Measurements from ENCODE around the gene NENF. TPM values are rescaled to one million over a fixed set of nuclear protein-coding genes. Genes with fewer than 3 reads are reported as not detected.

The NENF gene
- total and polyA plus RNA-seq, 10 of the 15 experiments (the other 5 are each of a cell fraction or from before 2014, with no cell fraction given) = 5.1 to 83.4 (median 42.7) TPM

DNA sequence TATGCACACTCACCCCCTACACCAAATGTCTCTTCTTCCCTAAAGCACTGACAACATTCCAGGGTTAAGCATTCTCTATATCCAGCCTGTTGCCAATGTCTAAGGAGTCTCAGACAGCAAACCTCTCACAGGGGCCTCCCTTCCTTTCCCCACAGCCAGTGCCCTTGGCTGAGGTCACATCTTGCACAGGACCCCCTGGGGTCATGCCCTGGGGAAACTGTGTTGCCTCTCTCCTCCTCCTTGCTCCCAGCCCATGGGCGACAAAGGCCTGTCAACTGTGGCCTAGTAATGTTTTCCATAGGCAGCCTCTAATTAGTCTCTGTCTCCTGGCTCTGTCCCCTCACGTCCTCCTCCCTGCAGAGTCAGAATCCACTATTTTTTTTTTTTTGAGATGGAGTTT, 54.6 kb downstream of the NENF start:
- no peak overlapping the region for H3K27ac ChIP-seq (ENCODE audit: control insufficient read depth, insufficient read depth)
- BruUV-seq (replicated peaks) = no TSS peak
- no peaks in the 10 kb centered on the region for H3K36me3 ChIP-seq (ENCODE audit: control insufficient read depth in 2 of 2, insufficient read depth in 2 of 2, low read length in 1 of 2)
- H3K4me3 ChIP-seq = no peak overlapping the region
- no peak for DNase-seq (ENCODE audit: low read depth, low spot score)
- in situ Hi-C loops (cut with MboI) (no loop called here), intact Hi-C loops (cut with micrococcal nuclease; ENCODE audit: unreplicated experiment) (no loop called here)
- no peaks in the 10 kb centered on the region for H4K20me1 ChIP-seq (ENCODE audit: control insufficient read depth, insufficient read depth)
- no peaks in the 10 kb centered on the region for H3K4me1 ChIP-seq (ENCODE audit: control insufficient read depth, insufficient read depth, low read length)
- 95% methylated on average over 2 of the region's 2 CpGs for WGBS (ENCODE audit: insufficient coverage, insufficient replicate concordance, low lambda C conversion rate, missing lambda C conversion rate)
- SMC1A ChIA-PET (ENCODE audit: uncharacterized antibody, unreplicated experiment) = no interaction called here
- no peak overlapping the region for H3K9ac ChIP-seq (ENCODE audit: control insufficient read depth, insufficient read depth, low read length)
- no peak for ATAC-seq
- no peaks in the 10 kb centered on the region for H3K27me3 ChIP-seq (replicated peaks in 1 of 2; ENCODE audit: control insufficient read depth in 2 of 2, insufficient read depth in 2 of 2, low read length in 1 of 2)
- H3K4me2 ChIP-seq (ENCODE audit: control insufficient read depth, insufficient read depth) = no peak overlapping the region
- TF ChIP-seq STAT3 (IDR thresholded peaks at IDR 0.05; ENCODE audit: low read depth, low read length) = no peak
- POLR2A ChIA-PET = interaction anchor here (0.6 to 0.7 kb wide), 2 partner anchors 28 to 189 kb away, joined by 3 read pairs; no protein-coding TSS in a partner anchor
- H3K79me2 ChIP-seq (ENCODE audit: control insufficient read depth, insufficient read depth, low read length) = no peaks in the 10 kb centered on the region
- RAD21 ChIA-PET (ENCODE audit: unreplicated experiment) = interaction anchor here (3.5 kb wide), 1 partner anchor 9 kb away, joined by 22 read pairs; no protein-coding TSS in a partner anchor
- H3K9me3 ChIP-seq (replicated peaks; ENCODE audit: control insufficient read depth, insufficient read depth, low read length) = no peaks in the 10 kb centered on the region
- H2AFZ ChIP-seq (ENCODE audit: control insufficient read depth, low read depth, low read length) = no peak overlapping the region
- CTCF ChIA-PET = interaction anchor here (3.0 kb wide), 1 partner anchor 10 kb away, joined by 29 read pairs; no protein-coding TSS in a partner anchor
- FAIRE-seq = peak; percentile 41

DNA sequence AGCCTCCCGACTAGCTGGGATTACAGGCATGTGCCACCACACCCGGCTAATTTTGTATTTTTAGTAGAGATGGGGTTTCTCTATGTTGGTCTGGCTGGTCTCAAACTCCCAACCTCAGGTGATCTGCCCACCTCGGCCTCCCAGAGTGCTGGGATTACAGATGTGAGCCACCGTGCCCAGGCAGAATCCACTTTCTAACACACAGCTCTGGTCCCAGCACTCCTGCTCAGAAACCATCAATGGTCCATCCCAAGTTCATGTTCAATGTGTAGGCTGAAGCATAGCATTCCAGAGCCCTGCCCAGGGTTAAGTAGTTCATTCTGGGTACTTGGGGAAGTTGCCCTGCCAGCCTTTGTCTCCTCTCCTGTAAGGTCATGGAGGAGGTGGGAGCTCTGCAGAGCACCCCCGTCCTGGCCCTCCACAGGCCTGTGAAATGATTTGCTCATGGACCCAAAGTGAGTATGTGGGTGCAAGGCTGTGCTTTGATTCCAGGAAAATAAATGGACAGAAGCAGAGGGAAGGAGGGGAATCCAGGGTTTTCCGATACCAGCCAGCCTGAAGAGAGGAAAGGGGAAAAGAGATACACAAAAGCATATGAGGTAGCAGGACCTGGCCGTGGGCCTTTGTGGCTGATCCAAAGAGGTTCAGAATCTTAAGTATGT, 55.2 kb downstream of the NENF start:
- H3K4me2 ChIP-seq (ENCODE audit: control insufficient read depth, insufficient read depth) = no peak overlapping the region
- no peaks in the 10 kb centered on the region for H3K27me3 ChIP-seq (replicated peaks in 1 of 2; ENCODE audit: control insufficient read depth in 2 of 2, insufficient read depth in 2 of 2, low read length in 1 of 2)
- intact Hi-C loops (cut with micrococcal nuclease; ENCODE audit: unreplicated experiment) (no loop called here), in situ Hi-C loops (cut with MboI) (no loop called here)
- 84% methylated on average over 7 of the region's 7 CpGs for WGBS (ENCODE audit: insufficient coverage, insufficient replicate concordance, low lambda C conversion rate, missing lambda C conversion rate)
- H3K4me3 ChIP-seq = no peak overlapping the region
- no peak overlapping the region for H3K27ac ChIP-seq (ENCODE audit: control insufficient read depth, insufficient read depth)
- FAIRE-seq (no peak), ATAC-seq (no peak), DNase-seq (ENCODE audit: low read depth, low spot score) (no peak)
- ChIA-PET RAD21 (ENCODE audit: unreplicated experiment) (interaction anchor here (0.8 to 3.5 kb wide), 7 partner anchors 10 to 417 kb away, joined by 3 to 22 read pairs (median 4); no protein-coding TSS in a partner anchor), POLR2A (interaction anchor here (0.6 to 1.7 kb wide), 5 partner anchors 10 to 188 kb away, joined by 3 to 5 read pairs (median 3); partner anchors contain the start of gene ATF3), SMC1A (ENCODE audit: uncharacterized antibody, unreplicated experiment) (interaction anchor here (0.6 to 4.7 kb wide), 8 partner anchors 9 to 124 kb away, joined by 3 to 42 read pairs (median 4); no protein-coding TSS in a partner anchor), CTCF (interaction anchor here (0.6 to 3.0 kb wide), 7 partner anchors 8 to 214 kb away, joined by 3 to 29 read pairs (median 6); no protein-coding TSS in a partner anchor)
- no peaks in the 10 kb centered on the region for H4K20me1 ChIP-seq (ENCODE audit: control insufficient read depth, insufficient read depth)
- no peaks in the 10 kb centered on the region for H3K79me2 ChIP-seq (ENCODE audit: control insufficient read depth, insufficient read depth, low read length)
- no peak overlapping the region for H3K9ac ChIP-seq (ENCODE audit: control insufficient read depth, insufficient read depth, low read length)
- H2AFZ ChIP-seq (ENCODE audit: control insufficient read depth, low read depth, low read length) = no peak overlapping the region
- H3K36me3 ChIP-seq (ENCODE audit: control insufficient read depth in 2 of 2, insufficient read depth in 2 of 2, low read length in 1 of 2) = no peaks in the 10 kb centered on the region
- H3K9me3 ChIP-seq (replicated peaks; ENCODE audit: control insufficient read depth, insufficient read depth, low read length) = no peaks in the 10 kb centered on the region
- TF ChIP-seq PAX8 (IDR thresholded peaks at IDR 0.05) = no peak
- no peak for TF ChIP-seq SIX5 (IDR thresholded peaks at IDR 0.05; ENCODE audit: low read depth, low read length, severe bottlenecking)
- TF ChIP-seq NR2C2 (IDR thresholded peaks at IDR 0.05; ENCODE audit: borderline replicate concordance, control insufficient read depth, insufficient read length, low read depth) = no peak
- no peak for TF ChIP-seq DPF2 (IDR thresholded peaks at IDR 0.05)
- TF ChIP-seq, protein P1, sequence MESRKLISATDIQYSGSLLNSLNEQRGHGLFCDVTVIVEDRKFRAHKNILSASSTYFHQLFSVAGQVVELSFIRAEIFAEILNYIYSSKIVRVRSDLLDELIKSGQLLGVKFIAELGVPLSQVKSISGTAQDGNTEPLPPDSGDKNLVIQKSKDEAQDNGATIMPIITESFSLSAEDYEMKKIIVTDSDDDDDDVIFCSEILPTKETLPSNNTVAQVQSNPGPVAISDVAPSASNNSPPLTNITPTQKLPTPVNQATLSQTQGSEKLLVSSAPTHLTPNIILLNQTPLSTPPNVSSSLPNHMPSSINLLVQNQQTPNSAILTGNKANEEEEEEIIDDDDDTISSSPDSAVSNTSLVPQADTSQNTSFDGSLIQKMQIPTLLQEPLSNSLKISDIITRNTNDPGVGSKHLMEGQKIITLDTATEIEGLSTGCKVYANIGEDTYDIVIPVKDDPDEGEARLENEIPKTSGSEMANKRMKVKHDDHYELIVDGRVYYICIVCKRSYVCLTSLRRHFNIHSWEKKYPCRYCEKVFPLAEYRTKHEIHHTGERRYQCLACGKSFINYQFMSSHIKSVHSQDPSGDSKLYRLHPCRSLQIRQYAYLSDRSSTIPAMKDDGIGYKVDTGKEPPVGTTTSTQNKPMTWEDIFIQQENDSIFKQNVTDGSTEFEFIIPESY (IDR thresholded peaks at IDR 0.05) = no peak
- TF ChIP-seq RFX5 (IDR thresholded peaks at IDR 0.05; ENCODE audit: low read depth, low read length) = no peak
- no peak for TF ChIP-seq PAX5 (IDR thresholded peaks at IDR 0.05; ENCODE audit: borderline replicate concordance, low read depth, low read length)
- no peak for TF ChIP-seq SMC3 (IDR thresholded peaks at IDR 0.05; ENCODE audit: borderline replicate concordance, low read length)
- TF ChIP-seq SKIL (IDR thresholded peaks at IDR 0.05; ENCODE audit: low read depth, poor library complexity, severe bottlenecking) = no peak
- TF ChIP-seq SREBF1 (IDR thresholded peaks at IDR 0.05; ENCODE audit: low read length) = no peak
- no peak for TF ChIP-seq NRF1 (conservative IDR thresholded peaks at IDR 0.05; ENCODE audit: low read depth, low read length)
- BruUV-seq (replicated peaks) = no TSS peak
- no peaks in the 10 kb centered on the region for H3K4me1 ChIP-seq (ENCODE audit: control insufficient read depth, insufficient read depth, low read length)

All from GM12878 (cell line).